Body of pancreas (tissue), 4 donors: ENCODE data around the gene ATP5PB.

Source experiments
- POLR2A ChIP-seq, 3 donors: fragments of 450-650 bp; IDR thresholded peaks; one replicate each; pipeline ENCODE4 v1.6.1; 2016; ENCODE audit warnings: antibody characterized with exemption in 3 of 3, mild to moderate bottlenecking in 2 of 3
- TF ChIP-seq, protein P1 (sequence below), 7 experiments: fragments of 450-650 bp in 4 of 7; fragments of 200-600 bp in 3 of 7; sonication (generic) in 3 of 7; IDR thresholded peaks; one replicate each; pipeline ENCODE4 v1.5.1; 2016 to 2019; ENCODE audit warnings: antibody characterized with exemption in 7 of 7

DNA sequence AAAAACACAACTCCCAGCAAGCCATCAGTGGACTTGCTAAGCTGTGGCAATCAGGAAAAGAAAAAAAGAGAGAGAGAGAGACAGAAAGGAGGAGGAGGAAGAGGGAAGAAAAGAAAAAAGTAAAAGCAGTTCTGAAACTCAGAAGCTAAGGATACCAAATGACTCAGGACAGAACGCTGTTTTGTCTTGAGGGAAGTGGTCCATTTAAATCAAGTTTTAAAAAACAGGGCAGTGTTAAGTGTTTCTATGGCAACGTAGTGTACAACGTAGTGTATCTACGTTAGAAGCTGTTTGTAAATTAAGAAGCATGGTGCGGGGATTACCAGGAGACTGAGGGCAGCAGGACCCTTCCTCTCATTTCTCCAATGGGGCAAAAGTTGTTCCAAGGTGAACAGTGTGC is 48.3 kb downstream of the ATP5PB start:
- TF ChIP-seq, protein P1, sequence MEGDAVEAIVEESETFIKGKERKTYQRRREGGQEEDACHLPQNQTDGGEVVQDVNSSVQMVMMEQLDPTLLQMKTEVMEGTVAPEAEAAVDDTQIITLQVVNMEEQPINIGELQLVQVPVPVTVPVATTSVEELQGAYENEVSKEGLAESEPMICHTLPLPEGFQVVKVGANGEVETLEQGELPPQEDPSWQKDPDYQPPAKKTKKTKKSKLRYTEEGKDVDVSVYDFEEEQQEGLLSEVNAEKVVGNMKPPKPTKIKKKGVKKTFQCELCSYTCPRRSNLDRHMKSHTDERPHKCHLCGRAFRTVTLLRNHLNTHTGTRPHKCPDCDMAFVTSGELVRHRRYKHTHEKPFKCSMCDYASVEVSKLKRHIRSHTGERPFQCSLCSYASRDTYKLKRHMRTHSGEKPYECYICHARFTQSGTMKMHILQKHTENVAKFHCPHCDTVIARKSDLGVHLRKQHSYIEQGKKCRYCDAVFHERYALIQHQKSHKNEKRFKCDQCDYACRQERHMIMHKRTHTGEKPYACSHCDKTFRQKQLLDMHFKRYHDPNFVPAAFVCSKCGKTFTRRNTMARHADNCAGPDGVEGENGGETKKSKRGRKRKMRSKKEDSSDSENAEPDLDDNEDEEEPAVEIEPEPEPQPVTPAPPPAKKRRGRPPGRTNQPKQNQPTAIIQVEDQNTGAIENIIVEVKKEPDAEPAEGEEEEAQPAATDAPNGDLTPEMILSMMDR (IDR thresholded peaks at IDR 0.05), result no peak
- no peak for TF ChIP-seq POLR2A (IDR thresholded peaks at IDR 0.05)
